Activated CD4-positive, alpha-beta memory T cell treated with anti-CD3 and anti-CD28 coated beads for 36 hours (primary cell): ENCODE measurements around the gene GBP2. TPM values are rescaled to one million over a fixed set of nuclear protein-coding genes. Genes with fewer than 3 reads are reported as not detected.
"Not testable (repeated sequence)": the region's sequence is repeated elsewhere in the genome, so short reads cannot be mapped to it uniquely, and the experiment has no call there.

Source experiments
- CTCF ChIA-PET: fragments of 350-600 bp; sonication (Branson Sonifier 250); formaldehyde crosslinking; loops from one replicate; lab custom pipeline; 2021; ENCODE audit warnings: antibody characterized with exemption, inconsistent platforms; lab: Charles Lee
- POLR2A ChIA-PET: fragments of 350-600 bp; sonication (Branson Sonifier 250); formaldehyde crosslinking; loops from one replicate; lab custom pipeline; 2021; ENCODE audit warnings: antibody characterized with exemption; lab: Charles Lee
- DNase-seq: peaks from one replicate; pipeline ENCODE4 v3.0.0-alpha.2; 2020
- H3K27ac Mint-ChIP-seq: one replicate; pipeline ENCODE4 v1.8.0; 2021; ENCODE audit warnings: mixed read lengths
- H3K27me3 Mint-ChIP-seq: one replicate; pipeline ENCODE4 v1.8.0; 2021; ENCODE audit warnings: mixed read lengths
- H3K36me3 Mint-ChIP-seq: one replicate; pipeline ENCODE4 v1.8.0; 2021; ENCODE audit warnings: mixed read lengths
- H3K4me1 Mint-ChIP-seq: one replicate; pipeline ENCODE4 v1.8.0; 2021; ENCODE audit warnings: low read depth, mixed read lengths
- H3K4me3 Mint-ChIP-seq: one replicate; pipeline ENCODE4 v1.8.0; 2021; ENCODE audit warnings: mild to moderate bottlenecking, mixed read lengths
- H3K9me3 Mint-ChIP-seq: one replicate; pipeline ENCODE4 v1.8.0; 2021; ENCODE audit warnings: mixed read lengths
- intact Hi-C: fragments of 100-400 bp; cut with micrococcal nuclease; formaldehyde crosslinking; loops from one replicate; pipeline ENCODE4 v1.15.1; 2023
- total RNA-seq, 2 experiments: library from RNA; stranded (reverse); gene quantifications; one replicate each; pipeline ENCODE4 v1.2.3, GENCODE V29; 2021

GBP2 gene
- total RNA-seq, 2 experiments from 2014 or later: 396 to 403 TPM

- no peak overlapping the region for H3K4me3 Mint-ChIP-seq
- ChIA-PET CTCF (no interaction called here), POLR2A (no interaction called here)
- H3K4me1 Mint-ChIP-seq: peaks cover 3% of the 10 kb centered on the region
- H3K27me3 Mint-ChIP-seq: peaks cover 7% of the 10 kb centered on the region
- intact Hi-C loops: no loop called here
- DNase-seq: no peak
- no peaks in the 10 kb centered on the region for H3K36me3 Mint-ChIP-seq
- H3K9me3 Mint-ChIP-seq: no peaks in the 10 kb centered on the region
- H3K27ac Mint-ChIP-seq: no peak overlapping the region
These were observed 23.3 kb upstream of the GBP2 start for GRCh38 chr1:89149229-89149628.

- POLR2A ChIA-PET: no interaction called here
- Mint-ChIP-seq H3K4me1 (peaks cover 3% of the 10 kb centered on the region), H3K9me3 (no peaks in the 10 kb centered on the region), H3K36me3 (no peaks in the 10 kb centered on the region), H3K27me3 (peaks cover 7% of the 10 kb centered on the region), H3K4me3 (no peak overlapping the region), H3K27ac (no peak overlapping the region)
- no peak for DNase-seq
- CTCF ChIA-PET: interaction anchor here (1.5 kb wide), 1 partner anchor 62 kb away, joined by 4 read pairs; no protein-coding TSS in a partner anchor
- intact Hi-C loops: no loop called here
These were observed 22.1 kb upstream of the GBP2 start for GRCh38 chr1:89147678-89148658.

- H3K9me3 Mint-ChIP-seq: no peaks in the 10 kb centered on the region
- peaks cover 3% of the 10 kb centered on the region for H3K4me1 Mint-ChIP-seq
- ChIA-PET POLR2A (no interaction called here), CTCF (no interaction called here)
- H3K27me3 Mint-ChIP-seq: peaks cover 7% of the 10 kb centered on the region
- H3K36me3 Mint-ChIP-seq: no peaks in the 10 kb centered on the region
- DNase-seq: no peak
- H3K27ac Mint-ChIP-seq: no peak overlapping the region
- intact Hi-C loops: no loop called here
- H3K4me3 Mint-ChIP-seq: no peak overlapping the region
These were observed 20.8 kb upstream of the GBP2 start for GRCh38 chr1:89146721-89147120.

GRCh38 chr1:89143484-89143883 lies 17.6 kb upstream of the GBP2 start:
- Mint-ChIP-seq H3K27me3 (peaks cover 5% of the 10 kb centered on the region), H3K27ac (no peak overlapping the region), H3K36me3 (no peaks in the 10 kb centered on the region), H3K9me3 (peaks cover 4% of the 10 kb centered on the region), H3K4me1 (peaks cover 2% of the 10 kb centered on the region), H3K4me3 (no peak overlapping the region)
- intact Hi-C loops: no loop called here
- ChIA-PET POLR2A (no interaction called here), CTCF (no interaction called here)
- no peak for DNase-seq

DNA sequence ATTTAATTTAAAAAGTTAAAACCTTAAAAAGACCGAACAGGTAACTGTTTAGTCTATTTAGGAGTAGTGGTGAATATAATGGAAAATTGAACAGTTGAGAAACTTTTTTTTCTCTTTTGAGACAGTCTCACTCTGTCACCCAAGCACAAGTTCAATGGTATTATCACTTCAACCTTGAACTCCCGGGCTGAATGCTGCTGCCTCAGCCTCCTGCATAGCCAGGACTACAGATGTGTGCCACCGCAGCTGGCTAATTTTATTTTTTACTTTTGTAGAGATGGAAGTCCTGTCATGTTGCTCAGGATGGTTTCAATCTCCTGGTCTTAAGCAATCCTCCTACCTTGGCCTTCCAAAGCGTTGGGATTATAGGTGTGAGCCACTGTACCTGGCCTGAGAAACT lies 16.2 kb upstream of the GBP2 start:
- ChIA-PET POLR2A (no interaction called here), CTCF (no interaction called here)
- peaks cover 12% of the 10 kb centered on the region for H3K9me3 Mint-ChIP-seq
- H3K27ac Mint-ChIP-seq: no peak overlapping the region
- intact Hi-C loops: no loop called here
- H3K4me1 Mint-ChIP-seq: peaks cover 2% of the 10 kb centered on the region
- H3K27me3 Mint-ChIP-seq: peaks cover 3% of the 10 kb centered on the region
- peaks cover 6% of the 10 kb centered on the region for H3K36me3 Mint-ChIP-seq
- DNase-seq: no peak
- no peak overlapping the region for H3K4me3 Mint-ChIP-seq

DNA sequence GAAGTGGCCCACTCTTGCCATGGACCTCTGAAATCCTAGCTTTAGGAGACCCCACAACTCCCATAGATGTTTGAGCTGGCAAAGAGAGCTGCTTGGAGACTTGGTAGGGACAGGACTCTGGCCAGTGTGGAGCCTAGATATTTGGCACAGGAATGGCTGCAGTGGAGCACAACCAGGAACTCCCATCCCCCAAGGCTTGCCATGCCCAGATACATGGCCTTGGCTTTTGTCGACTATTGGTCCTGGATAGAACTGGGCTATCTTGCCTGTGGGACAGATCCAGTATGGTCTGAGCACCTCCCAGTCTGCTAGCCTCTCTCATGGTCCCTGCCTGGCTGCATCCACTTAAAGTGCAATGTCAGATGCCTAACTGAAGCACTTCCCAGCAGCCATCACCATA lies 7.8 kb upstream of the GBP2 start:
- Mint-ChIP-seq H3K27me3 (peaks cover 2% of the 10 kb centered on the region), H3K36me3 (peaks cover 6% of the 10 kb centered on the region), H3K4me3 (no peak overlapping the region), H3K27ac (no peak overlapping the region), H3K9me3 (peaks cover 13% of the 10 kb centered on the region), H3K4me1 (peaks cover 26% of the 10 kb centered on the region)
- ChIA-PET POLR2A (no interaction called here), CTCF (interaction anchor here (1.2 to 1.5 kb wide), 2 partner anchors 48 to 62 kb away, joined by 3 to 4 read pairs; no protein-coding TSS in a partner anchor)
- no peak for DNase-seq
- intact Hi-C loops: no loop called here

DNA sequence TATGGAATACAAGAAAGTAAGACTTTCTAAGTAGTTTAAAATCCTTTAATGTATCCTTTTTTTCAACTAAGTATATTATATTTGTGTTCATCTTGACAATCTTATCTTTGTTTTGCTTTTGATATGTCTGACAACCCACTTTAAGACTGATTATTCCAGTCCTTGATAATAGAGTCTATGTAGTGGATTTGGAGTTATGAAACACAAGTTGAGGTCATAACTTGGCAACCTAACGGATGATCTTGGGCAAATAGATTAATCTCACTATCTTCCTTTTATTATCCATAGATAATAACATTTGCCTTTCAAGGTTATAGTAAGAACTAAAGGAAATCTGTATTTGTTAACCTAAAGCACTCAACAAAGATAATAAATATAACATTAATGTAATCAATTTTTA lies 4.8 kb upstream of the GBP2 start:
- DNase-seq: no peak
- no peak overlapping the region for H3K27ac Mint-ChIP-seq
- ChIA-PET POLR2A (no interaction called here), CTCF (no interaction called here)
- peaks cover 2% of the 10 kb centered on the region for H3K27me3 Mint-ChIP-seq
- H3K36me3 Mint-ChIP-seq: peaks cover 9% of the 10 kb centered on the region
- peaks cover 9% of the 10 kb centered on the region for H3K9me3 Mint-ChIP-seq
- peaks cover 43% of the 10 kb centered on the region for H3K4me1 Mint-ChIP-seq
- no peak overlapping the region for H3K4me3 Mint-ChIP-seq
- intact Hi-C loops: no loop called here

- CTCF ChIA-PET: interaction anchor here (0.7 kb wide), 1 partner anchor 696 kb away, joined by 4 read pairs; no protein-coding TSS in a partner anchor
- peaks cover 43% of the 10 kb centered on the region for H3K4me1 Mint-ChIP-seq
- POLR2A ChIA-PET: no interaction called here
- peaks cover 9% of the 10 kb centered on the region for H3K9me3 Mint-ChIP-seq
- no peak for DNase-seq
- H3K36me3 Mint-ChIP-seq: peaks cover 13% of the 10 kb centered on the region
- H3K27ac Mint-ChIP-seq: peak overlapping the region; percentile 95
- intact Hi-C loops: no loop called here
- H3K4me3 Mint-ChIP-seq: no peak overlapping the region
- H3K27me3 Mint-ChIP-seq: peaks cover 2% of the 10 kb centered on the region
These were observed 4.0 kb upstream of the GBP2 start for GRCh38 chr1:89129911-89130310.

- intact Hi-C loops, H3K27me3 Mint-ChIP-seq, DNase-seq, H3K9me3 Mint-ChIP-seq, H3K4me3 Mint-ChIP-seq: not testable (repeated sequence)
- POLR2A ChIA-PET: interaction anchor here (1.3 to 5.2 kb wide), 5 partner anchors 69 to 235 kb away, joined by 5 to 72 read pairs (median 7); partner anchors contain the start of genes GBP4, GBP5 and GBP6
- H3K4me1 Mint-ChIP-seq: peaks cover 39% of the 10 kb centered on the region
- peaks cover 32% of the 10 kb centered on the region for H3K36me3 Mint-ChIP-seq
- CTCF ChIA-PET: interaction anchor here (1.0 to 2.4 kb wide), 3 partner anchors 63 to 131 kb away, joined by 3 to 9 read pairs (median 5); partner anchors contain the start of genes GBP1 and GBP4
- peak overlapping the region; percentile 99 for H3K27ac Mint-ChIP-seq
These were observed 2.1 kb upstream of the GBP2 start for GRCh38 chr1:89128003-89128458.

- not testable (repeated sequence) for H3K9me3 Mint-ChIP-seq, H3K27me3 Mint-ChIP-seq
- peaks cover 42% of the 10 kb centered on the region for H3K36me3 Mint-ChIP-seq
- intact Hi-C loops: loop anchor here (1.0 to 2.0 kb wide), 12 partner anchors 23 to 482 kb away; partner anchors contain the start of genes GBP1, KYAT3, LRRC8B and RBMXL1
- CTCF ChIA-PET: interaction anchor here (0.6 to 3.5 kb wide), 14 partner anchors 10 to 324 kb away, joined by 3 to 12 read pairs (median 4); partner anchors contain the start of genes GBP1 and GBP4
- H3K27ac Mint-ChIP-seq: peak overlapping the region; percentile 99
- POLR2A ChIA-PET: interaction anchor here (0.6 to 5.2 kb wide), 19 partner anchors 9 to 237 kb away, joined by 3 to 72 read pairs (median 5); partner anchors contain the start of genes GBP3, GBP4, GBP5 and GBP6
- H3K4me3 Mint-ChIP-seq: peak overlapping the region; percentile 84
- peak; percentile 91 for DNase-seq
- H3K4me1 Mint-ChIP-seq: peaks cover 48% of the 10 kb centered on the region
These were observed 970 bp upstream of the GBP2 start for GRCh38 chr1:89126602-89127565.

GRCh38 chr1:89125240-89125912 lies 538 bp downstream of the GBP2 start:
- no peak for DNase-seq
- intact Hi-C loops: no loop called here
- H3K27ac Mint-ChIP-seq: peak overlapping the region; percentile 96
- peaks cover 51% of the 10 kb centered on the region for H3K36me3 Mint-ChIP-seq
- ChIA-PET CTCF (interaction anchor here (0.6 to 3.5 kb wide), 7 partner anchors 10 to 239 kb away, joined by 3 to 12 read pairs (median 4); partner anchors contain the start of gene GBP6), POLR2A (interaction anchor here (0.9 to 5.2 kb wide), 10 partner anchors 10 to 185 kb away, joined by 3 to 72 read pairs (median 6); partner anchors contain the start of genes GBP1, GBP3, GBP4 and GBP5)
- peak overlapping the region; percentile 95 for H3K4me3 Mint-ChIP-seq
- peaks cover 56% of the 10 kb centered on the region for H3K4me1 Mint-ChIP-seq
- no peaks in the 10 kb centered on the region for H3K27me3 Mint-ChIP-seq
- H3K9me3 Mint-ChIP-seq: peaks cover 7% of the 10 kb centered on the region
